ENCODE results near the gene PHOSPHO1. TPM values are rescaled to one million over a fixed set of nuclear protein-coding genes. Genes with fewer than 3 reads are reported as not detected.
A peak's percentile ranks its signal among the peaks of the same experiment; 100 is the strongest.
"Not testable (repeated sequence)": the region's sequence is repeated elsewhere in the genome, so short reads cannot be mapped to it uniquely, and the experiment has no call there.

PHOSPHO1 gene, protein sequence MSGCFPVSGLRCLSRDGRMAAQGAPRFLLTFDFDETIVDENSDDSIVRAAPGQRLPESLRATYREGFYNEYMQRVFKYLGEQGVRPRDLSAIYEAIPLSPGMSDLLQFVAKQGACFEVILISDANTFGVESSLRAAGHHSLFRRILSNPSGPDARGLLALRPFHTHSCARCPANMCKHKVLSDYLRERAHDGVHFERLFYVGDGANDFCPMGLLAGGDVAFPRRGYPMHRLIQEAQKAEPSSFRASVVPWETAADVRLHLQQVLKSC
- polyA plus RNA-seq (ENCODE audit: insufficient read length in 4 of 4), result 1 to 10 TPM in 3 of 4 donors, under 1 TPM in 1; 1.00 to 2.9 (median 2.1) TPM

DNA sequence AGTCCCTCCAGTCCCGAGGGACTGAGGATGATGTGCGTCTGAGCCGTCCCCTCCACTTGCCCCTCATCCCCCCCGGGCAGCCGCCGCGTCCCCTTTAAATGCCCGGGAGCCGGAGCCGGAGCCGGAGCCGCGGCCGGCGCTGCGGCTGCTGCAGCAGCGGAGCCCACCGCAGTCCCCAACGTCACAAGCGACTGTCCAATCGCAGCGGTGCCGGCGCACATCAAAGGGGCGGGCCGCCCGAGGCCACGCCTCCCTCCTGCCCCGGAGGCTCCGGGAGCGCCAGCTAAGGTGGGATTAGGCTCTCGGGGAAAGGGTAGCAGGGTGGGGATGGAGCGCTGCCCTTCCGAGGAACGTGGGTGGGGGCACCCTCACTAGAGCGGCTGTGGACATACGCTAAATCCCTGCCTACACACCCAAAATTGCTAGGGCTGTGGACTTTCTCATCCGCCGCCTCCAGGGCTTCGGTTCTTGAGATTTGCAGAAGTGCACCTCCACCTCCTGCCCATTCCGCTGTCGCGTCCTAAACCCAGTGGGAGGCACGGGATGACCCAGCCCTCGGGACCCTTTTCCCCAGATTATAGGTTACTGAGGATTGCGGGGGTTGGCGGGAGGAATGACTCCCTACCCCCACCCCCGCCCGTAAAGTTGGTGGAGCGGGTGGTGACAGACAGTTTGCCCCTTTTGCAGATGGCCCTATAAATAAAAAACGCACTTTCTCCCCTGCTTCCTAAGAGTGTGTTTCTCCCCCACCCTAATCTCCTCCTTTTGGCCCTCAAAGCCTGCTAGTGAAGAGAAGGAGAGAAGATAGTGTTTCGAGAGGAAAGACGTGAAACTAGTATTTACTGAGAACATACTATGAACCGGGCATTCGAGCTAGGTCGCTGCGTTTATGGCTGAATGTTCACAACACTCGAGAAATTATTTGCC, at the start of gene PHOSPHO1:
Gene PHOSPHO1 (minus strand): TSS at position 152 of the 927 bp plus-strand sequence. CDS start 4,096 bp downstream, outside the sequence.
- peak; percentile 67 to 81 (median 74) for DNase-seq (ENCODE audit: low read depth in 4 of 4, low spot score in 3 of 4)

DNA sequence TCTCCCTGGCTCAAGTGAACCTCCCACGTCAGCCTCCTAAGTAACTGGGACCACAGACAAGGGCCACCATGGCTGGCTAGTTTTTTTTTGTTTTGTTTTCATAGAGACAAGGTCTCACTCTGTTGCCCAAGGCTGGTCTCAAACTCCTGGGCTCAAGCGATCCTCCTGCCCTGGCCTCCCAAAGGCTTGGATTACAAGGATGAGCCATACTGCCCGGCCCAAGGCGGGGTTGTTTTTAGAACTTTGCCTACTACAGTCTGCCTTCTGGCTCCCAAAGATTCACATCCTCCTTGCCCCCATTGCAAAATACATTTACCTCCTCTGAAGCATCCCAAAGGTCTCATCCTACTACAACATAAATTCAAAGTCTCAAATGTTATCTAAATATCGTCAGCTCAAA, 49.5 kb upstream of the PHOSPHO1 start:
- DNase-seq (ENCODE audit: low read depth in 4 of 4, low spot score in 3 of 4), result no peak

DNA sequence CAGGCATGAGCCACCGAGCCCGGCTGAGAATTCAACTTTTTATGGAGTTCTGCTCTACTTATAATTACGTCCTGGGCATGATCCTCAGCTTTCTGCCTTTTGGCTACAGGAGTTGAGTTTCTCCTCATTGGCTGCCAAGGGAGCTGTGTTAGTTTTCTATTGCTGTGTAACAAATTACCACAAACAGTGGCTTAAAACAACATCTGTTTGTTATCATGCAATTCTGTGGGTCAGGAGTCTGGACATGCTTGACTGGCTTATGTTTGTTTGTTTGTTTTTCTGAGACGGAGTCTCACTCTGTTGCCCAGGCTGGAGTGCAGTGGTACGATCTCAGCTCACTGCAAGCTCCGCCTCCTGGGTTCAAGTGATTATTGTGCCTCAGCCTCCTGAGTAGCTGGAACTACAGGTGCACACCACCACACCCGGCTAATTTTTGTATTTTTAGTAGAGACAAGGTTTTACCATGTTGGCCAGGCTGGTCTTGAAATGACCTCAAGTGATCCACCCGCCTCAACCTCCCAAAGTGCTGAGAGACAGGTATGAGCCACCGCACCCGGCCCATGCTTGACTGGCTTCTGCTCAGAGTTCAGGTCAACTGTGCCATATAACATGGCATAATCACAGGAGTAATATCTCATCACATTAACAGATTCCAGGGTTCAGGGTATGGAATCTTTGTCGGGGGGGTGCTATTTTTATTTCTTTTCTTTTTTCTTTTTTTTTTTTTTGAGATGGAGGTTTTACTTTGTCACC, 48.9 kb upstream of the PHOSPHO1 start:
- not testable (repeated sequence) for DNase-seq (ENCODE audit: low read depth in 4 of 4, low spot score in 3 of 4)

DNA sequence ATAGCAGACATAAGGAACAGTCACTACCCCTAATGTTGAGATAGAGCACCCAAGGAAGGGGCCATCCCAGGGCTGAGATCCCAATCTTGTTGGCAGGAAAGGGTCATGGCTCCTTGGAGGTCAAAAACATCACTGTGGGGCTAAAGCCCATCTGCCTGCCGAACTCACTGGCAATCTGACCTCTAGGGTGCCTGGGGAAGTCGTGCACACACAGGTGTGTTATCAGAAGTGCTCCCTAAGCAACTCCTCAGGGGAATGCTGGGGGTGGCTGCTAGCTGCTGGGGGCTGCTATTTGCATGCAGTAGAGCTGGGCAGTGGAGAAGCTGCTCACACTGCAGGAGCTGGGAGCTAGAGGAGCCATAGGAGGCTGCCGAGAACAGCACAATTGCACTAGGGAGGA, 47.5 kb upstream of the PHOSPHO1 start:
- DNase-seq (ENCODE audit: low read depth in 4 of 4, low spot score in 3 of 4), result no peak

DNA sequence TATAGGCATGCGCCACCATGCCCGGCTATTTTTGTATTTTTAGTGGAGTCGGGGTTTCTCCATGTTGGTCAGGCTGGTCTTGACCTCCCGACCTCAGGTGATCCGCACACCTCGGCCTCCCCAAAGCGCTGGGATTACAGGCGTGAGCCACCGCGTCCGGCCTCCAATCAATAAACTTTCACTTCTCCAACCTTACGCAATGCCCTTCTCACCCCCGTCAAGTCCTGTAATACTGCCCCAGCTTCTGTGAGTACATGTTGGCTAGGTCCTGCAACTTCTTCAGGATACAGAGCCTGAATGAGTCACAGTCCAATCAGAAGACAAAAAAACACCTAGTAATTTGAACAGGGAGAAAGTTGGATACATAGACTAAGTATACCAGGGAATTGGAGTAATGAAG, 47.1 kb upstream of the PHOSPHO1 start:
- DNase-seq (ENCODE audit: low read depth in 4 of 4, low spot score in 3 of 4), result no peak

DNA sequence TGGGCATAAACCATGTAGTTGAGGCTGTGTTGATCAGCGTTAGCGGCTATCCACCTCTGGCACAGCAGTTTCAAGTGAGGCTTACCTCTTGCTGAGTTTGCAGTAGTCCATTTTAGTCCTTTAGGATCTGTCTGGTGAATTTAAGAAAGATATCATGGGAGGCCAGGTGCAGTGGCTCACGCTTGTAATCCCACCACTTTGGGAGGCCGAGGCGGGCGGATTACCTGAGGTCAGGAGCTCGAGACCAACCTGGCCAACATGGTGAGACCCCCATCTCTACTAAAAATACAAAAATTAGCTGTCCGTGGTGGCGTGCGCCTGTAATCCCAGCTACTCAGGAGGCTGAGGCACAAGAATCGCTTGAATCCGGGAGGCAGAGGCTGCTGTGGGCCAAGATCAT, 45.4 kb upstream of the PHOSPHO1 start:
- DNase-seq (ENCODE audit: low read depth in 4 of 4, low spot score in 3 of 4), result not testable (repeated sequence)

DNA sequence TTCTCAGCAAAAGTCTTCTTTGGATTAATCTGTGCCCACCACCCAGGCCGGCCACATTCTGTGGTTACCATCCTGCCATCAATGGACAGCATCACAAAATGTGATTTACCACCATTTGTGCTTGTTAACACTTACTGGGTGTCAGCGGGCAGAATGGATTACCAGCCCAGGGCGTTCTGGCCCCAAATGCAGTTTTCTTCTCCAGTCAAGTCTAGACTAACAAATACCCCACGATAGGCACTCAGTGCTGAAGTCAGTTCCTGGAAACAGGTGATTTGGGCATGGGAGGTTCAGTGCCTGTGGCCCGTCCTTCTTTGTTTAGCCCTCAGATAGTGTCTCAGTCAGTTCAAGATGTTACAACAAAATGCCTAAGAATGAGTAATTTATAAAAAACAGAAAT, 38.8 kb upstream of the PHOSPHO1 start:
- no peak for DNase-seq (ENCODE audit: low read depth in 4 of 4, low spot score in 3 of 4)

DNA sequence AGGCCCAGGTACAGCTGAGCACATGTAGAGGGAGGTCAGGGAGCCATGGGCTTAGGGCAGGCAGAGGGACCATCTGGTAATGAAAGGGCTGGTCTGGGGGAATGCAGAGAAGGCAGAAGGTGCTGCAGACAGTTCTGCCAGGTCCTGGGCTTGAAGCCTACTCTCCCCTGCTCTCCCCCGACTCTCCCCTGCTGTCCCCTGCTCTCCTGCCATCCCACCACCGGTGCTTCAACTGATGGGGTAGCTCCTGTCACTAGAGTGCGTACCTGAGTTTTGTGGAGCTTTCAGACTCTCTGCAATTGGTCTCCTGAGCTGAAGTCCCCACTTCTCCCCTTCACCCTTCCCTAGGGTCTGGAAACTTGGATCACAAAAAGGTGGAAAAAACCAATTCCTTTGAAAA, 37.3 kb upstream of the PHOSPHO1 start:
- no peak for DNase-seq (ENCODE audit: low read depth in 4 of 4, low spot score in 3 of 4)

DNA sequence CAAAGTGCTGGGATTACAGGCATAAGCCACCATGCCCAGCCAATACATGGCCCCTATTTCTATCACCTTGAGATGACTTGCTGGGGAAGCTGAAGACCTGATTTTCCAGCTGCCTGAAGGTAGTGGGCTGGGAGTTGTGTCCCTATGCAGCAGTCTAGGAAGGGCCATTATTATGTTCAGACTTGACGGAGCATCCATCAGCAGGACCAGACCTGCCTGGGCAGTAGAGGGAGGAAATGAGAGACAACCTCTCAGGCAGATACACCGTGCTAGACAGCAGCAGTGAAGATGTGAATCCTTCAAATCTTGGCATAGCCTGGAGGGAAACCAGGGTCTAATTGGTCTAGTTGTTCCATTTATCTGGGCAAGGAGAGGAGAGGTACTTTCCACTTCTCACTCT, 35.6 kb upstream of the PHOSPHO1 start:
- no peak for DNase-seq (ENCODE audit: low read depth in 4 of 4, low spot score in 3 of 4)

DNA sequence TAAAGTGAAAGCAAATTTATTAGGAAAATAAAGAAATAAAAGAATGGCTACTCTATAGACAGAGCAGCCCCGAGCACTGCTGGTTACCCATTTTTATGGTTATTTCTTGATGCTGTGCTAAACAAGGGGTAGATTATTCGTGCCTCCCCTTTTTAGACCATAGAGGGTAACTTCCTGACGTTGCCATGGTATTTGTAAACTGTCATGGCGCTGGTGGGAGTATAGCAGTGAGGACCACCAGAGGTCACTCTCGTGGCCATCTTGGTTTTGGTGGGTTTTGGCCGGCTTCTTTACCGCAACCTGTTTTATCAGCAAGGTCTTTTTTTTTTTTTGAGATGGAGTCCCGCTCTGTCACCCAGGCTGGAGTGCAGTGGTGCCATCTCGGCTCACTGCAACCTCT, 31.0 kb upstream of the PHOSPHO1 start:
- DNase-seq (ENCODE audit: low read depth in 4 of 4, low spot score in 3 of 4), result not testable (repeated sequence)

DNA sequence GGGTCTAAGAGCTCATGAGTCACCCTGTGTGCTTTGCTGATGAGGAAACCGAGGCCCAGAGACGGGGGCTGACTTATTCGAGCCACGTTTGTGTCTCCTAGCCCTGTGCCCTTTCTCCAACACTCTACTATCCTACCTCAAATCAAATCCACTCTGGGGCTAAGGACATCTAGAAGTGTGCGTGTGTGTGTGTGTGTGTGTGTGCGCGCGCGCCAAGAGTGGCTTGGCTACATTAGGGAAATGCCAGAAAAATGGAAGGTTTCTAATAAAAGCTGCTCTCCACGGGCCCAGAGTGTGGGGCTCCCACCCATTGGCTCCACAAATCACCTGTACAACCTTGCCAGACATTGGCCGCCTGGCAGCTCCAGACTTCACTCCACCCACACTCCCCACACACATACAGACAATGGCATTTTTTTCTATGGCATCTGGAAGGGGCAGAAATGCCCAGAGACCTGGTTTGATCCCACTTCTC, 30.3 kb upstream of the PHOSPHO1 start:
- no peak for DNase-seq (ENCODE audit: low read depth in 4 of 4, low spot score in 3 of 4)

DNA sequence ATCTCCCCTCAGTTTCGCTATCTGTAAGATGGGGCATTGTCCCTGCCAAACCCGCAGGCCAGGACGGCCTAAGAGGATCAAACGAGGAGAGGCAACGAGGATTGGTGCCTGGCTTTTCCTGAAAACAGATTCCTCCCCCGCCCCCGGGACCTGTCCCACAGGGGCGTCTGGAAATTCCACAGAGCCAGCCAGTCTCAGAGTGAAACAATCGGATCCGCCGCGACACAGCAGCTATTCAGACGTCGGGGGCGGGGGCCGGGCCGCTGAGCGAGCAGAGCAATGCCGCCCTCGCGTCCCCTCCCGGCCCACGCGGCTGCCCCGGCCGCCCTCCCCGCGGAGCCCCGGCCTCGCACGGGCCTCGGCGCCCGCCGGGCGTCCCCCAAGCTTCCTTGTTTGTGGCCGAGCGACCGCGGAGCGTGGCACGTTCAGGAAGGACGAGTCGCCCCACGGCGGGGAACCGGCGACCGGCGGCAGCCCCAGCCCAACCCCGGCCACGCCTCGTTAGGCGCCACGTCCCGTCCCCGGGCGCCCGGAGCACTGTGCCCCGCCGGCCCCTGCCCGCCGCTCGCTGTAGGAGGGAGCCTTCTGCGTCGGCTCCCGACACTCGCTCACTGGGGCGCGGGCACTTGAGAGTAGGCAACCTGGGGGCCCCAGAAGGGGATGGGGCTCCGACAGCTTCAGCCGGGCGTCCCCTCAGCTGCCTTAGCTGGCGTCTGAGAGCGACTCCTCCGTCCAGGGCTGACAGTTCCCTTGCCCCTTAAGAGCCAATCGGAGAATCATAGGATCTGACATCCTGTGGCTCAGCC, 29.6 kb upstream of the PHOSPHO1 start:
- DNase-seq (ENCODE audit: low read depth in 4 of 4, low spot score in 3 of 4), result peak in 3 of 4 donors; percentile 27 to 54 (median 31)

DNA sequence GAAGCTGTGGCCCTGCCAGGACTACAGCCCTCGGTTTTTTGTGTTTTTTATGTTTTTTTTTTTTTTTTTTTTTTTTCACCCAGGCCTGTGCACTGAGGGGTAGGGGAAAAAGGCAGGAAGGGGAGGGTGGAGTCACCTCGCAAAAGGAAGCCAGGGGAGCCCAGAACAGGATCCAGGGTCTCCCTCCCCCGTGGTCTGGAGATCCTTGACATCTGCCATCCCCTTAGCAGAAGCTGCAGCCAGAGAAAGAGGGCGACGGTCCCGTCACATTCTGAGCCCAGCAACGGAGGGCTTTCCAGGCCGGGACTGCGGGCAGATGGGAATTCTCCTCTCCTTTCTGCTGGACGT, 29.1 kb upstream of the PHOSPHO1 start:
- DNase-seq (ENCODE audit: low read depth in 4 of 4, low spot score in 3 of 4), result no peak

DNA sequence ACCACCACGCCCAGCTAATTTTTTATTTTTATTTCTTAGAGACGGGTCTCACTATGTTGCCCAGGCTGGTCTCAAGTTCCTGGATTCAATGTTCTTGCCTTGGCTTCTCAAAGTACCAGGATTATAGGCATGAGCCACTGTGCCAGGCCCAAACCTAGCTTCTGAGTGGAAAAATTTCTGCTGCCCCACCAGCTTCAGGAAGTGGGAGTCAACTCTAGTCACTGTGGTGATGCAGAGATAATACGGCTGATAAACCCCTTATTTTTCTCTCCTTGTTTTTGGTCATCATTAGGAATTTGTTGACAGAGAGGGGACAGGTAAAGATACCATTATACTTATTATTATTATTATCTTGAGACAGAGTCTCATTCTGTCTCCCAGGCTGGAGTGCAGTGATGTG, 27.8 kb upstream of the PHOSPHO1 start:
- no peak for DNase-seq (ENCODE audit: low read depth in 4 of 4, low spot score in 3 of 4)

DNA sequence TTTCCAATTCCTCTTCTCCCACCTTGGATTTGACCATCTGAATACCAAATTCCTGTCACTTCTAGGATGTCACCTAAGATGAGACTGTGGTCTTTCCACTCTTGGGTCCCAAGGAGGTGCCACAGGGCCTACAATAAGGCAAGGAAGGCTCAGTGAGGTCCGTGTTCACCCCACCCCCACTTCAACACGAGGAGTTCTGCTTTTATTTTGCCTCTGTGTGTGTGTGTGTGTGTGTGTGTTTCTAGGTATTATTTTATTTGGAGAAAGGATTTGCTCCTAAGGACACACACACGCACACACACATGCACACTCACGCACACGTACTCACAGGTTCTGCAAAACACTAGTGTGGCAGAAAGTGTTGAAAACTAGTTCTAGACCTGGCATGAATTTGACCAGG, 24.5 kb upstream of the PHOSPHO1 start:
- DNase-seq (ENCODE audit: low read depth in 4 of 4, low spot score in 3 of 4), result no peak

DNA sequence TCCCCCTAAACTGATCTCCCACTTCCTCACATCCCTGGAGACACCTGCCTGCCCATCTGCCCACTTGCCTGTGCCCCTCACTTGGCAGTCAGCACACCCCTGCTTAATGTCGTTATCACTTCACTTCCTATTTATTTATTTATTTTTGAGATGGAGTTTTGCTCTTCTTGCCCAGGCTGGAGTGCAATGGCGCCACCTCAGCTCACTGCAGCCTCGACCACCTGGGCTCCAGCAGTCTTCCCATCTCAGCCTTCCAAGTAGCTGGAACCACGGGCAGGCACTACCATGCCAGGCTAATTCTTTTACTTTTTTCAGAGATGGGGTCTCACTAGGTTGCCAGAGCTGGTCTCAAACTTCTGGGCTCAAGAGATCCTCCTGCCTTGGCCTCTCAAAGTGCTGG, 23.5 kb upstream of the PHOSPHO1 start:
- no peak for DNase-seq (ENCODE audit: low read depth in 4 of 4, low spot score in 3 of 4)

DNA sequence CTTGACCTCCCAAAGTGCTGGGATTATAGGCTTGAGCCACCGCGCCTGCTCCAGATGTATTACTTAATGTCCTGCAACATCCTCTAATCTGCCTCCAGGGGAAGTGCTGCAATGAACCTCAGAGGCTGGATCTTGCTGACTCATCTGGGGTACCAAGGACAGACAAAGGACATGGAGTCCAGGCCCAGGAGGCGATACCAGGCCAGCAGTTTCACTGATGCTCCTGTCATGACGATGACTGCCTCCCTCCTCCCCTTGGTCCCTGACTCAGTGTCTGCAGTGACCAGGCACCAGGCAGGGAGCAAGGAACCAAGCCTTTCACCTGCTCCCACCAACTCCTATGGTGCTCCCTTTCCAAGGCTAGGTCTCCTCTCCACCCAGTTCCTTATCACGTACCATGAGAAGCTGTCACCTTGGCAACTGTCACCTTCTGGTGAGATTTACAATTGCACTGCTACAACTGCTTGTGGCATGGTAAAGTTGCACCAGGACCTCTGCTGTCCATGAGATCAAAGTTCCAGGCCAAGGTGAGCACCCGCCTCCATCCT, 21.6 kb upstream of the PHOSPHO1 start:
- no peak for DNase-seq (ENCODE audit: low read depth in 4 of 4, low spot score in 3 of 4)

DNA sequence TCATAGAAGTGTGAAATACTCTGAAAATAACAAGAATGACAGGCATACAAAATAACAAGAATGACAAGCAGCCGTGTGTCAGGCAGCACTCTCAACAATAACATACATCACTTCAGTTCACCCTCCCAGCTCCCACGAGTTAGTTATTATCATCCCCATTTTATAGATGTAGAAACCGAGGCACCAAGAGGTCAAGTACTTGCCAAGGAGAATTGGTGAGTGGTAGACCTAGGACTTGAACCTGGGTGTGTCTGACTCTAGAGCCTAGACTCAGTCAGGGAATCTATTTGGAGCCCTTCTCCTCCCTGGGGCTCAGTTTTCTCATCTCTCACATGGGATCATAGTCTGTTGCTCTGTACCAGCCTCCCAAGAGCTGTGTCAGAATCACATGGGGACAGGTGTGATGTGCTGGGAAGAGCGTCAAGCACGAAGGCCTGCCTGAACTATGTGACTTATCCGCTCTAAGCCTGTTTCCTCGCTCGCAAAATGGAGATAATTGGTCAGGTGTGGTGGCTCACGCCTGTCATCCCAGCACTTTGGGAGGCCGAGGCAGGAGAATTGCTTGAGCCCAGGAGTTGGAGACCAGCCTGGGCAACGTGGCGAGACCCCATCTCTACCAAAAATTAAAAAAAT, 19.4 kb upstream of the PHOSPHO1 start:
- DNase-seq (ENCODE audit: low read depth in 4 of 4, low spot score in 3 of 4), result no peak

DNA sequence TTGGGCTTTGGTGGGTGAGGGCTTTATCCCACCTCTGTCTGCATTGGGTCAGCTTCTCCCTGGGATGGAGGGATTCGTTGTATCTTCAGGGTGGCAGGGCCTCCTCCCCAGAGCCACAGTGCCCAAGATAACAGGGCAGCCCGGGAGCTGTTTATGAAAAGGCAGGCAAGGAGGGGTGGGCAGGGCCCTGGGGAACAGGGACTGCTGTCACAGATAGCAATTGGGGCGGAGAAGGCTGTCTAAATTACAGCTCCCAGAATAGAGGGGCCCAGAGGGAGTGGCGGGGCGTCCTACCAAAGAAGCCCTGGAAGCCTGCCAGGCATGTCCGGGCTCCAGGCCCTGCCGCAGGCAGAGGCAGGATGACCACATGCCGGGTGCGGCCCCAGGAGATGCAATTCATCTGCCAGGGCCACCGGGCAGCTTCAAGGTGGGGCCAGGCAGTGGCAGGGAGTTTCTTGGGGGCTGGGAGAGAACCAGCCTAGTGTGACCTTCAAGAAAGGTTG, 18.8 kb upstream of the PHOSPHO1 start:
- DNase-seq (ENCODE audit: low read depth in 4 of 4, low spot score in 3 of 4), result no peak

Data from right renal pelvis (tissue), 4 donors.